GM21526 (cell line): ENCODE data around the gene URB1.

Experiments used
- ATAC-seq: cut with Tn5 transposase; IDR thresholded peaks from one replicate; pipeline ENCODE4 v1.9.1; 2021; ENCODE audit warnings: moderate library complexity; ENCODE audit not compliant: unreplicated experiment, low FRiP score

URB1 gene

GRCh38 chr21:32349333-32349944 is 43.4 kb downstream of the URB1 start:
- no peak for ATAC-seq

DNA sequence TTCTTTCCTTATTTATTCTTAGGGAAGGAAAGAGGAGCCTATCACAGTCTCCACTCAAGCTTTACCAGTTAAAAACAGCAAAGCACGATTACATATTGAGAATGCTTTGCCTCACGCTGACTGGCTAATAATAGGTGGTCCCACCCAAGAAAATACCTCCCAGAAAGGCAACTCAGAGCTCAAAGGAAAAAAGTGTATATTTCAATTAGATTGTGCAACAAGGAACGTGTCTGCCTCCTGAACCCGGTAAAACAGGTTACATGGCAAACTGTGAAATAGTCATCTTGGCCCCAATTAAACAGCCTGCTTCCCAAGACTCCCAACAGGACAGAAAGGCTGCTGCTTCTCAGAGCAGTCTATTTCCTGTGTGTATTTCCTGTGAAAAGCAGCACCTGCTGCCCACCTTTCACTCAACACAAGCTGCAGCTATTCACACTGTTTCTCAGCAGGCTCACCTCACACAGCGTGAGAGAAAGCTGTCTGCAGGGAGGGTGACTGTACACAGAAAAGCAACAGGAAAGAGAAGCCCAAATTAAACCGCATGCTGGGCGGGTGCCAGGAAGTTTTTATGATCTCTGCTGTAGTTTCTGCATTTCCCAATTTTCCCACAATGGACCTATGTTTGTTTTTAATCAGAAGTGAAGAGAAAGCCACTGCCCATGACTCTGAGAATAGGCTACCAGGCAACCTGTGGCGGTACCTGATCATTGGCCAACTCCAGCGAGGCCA is 44.0 kb downstream of the URB1 start:
- no peak for ATAC-seq

DNA sequence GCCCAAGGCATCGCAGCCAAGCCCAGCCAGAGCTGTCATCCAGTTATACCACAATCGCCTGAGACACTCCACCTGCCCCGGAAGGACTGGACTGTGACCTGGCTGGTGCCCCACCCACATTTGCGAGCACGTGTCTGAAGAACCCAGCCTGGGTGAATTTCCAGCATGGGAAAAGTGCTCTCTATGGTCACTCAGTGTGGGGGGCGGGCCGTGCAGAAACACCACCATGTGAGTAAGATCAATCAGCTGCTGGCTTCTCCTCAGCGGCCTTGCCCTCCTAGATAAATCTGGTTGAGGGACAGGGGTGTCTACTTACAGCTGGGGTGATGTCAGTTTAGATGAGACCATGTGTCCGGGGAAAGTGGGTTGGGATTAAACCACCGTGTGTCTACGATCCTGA is 44.8 kb downstream of the URB1 start:
- ATAC-seq = no peak

DNA sequence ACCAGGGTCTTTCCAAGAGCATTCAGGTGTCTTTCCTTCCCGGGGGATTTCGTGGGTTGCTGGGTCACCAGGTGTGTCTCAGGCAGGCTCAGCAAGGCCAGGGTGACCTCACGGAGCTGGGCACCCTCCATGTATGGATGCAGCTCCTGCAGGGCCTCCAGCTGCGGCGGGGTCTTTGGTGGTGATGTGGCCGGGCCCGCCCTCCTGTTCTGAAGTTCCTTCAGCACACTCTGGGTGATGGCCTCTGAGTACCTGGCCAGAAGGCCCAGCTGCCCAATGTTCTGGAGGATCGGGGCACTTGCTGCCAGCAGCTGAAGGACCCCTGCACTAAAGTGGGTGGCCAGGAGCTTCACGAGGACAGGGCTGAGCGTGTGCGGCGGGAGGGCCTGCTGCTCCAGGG is 45.5 kb downstream of the URB1 start:
- no peak for ATAC-seq

GRCh38 chr21:32346951-32347350 is 45.9 kb downstream of the URB1 start:
- ATAC-seq = no peak

- ATAC-seq = no peak
These were observed 51.7 kb downstream of the URB1 start for GRCh38 chr21:32340863-32341848.

GRCh38 chr21:32338209-32338921 is 54.4 kb downstream of the URB1 start:
- no peak for ATAC-seq

DNA sequence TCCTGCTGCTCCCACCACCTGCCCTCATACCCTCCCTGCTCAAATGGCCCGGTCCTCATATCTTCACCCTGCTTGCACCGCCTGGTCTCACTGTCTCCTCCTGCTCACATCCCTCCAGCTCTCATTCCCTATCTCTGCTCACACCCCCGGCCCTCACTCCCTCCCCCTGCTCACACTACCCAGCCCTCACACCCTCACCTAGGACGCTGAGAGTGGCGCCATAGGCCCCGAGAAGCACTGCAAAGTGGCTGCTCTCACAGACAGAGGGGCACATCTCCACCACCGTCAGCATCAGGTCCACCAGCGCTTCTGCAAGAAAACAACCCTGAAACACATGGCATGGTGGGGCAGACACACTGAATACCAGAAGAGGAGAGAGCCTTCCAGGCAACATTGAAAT is 55.6 kb downstream of the URB1 start:
- ATAC-seq = no peak

DNA sequence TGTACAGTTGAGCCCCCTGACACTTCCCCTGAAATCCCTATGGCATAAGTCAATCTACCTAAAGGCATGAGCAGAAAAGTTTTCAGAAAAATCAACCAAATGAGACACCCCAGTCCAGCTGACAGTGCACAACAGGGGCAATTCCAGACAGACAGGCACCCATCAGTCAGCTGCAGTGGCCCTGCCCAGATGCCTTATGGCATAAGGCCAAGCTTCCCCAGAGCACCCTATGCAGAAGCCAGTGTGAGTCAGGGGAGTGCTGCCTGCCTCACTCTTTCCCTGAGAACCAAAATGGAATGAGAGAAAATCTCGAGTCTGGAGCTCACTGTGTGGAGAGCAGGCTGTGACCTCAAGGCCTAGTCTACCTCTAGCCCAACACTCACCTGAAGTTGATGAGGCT is 56.1 kb downstream of the URB1 start:
- ATAC-seq = no peak

DNA sequence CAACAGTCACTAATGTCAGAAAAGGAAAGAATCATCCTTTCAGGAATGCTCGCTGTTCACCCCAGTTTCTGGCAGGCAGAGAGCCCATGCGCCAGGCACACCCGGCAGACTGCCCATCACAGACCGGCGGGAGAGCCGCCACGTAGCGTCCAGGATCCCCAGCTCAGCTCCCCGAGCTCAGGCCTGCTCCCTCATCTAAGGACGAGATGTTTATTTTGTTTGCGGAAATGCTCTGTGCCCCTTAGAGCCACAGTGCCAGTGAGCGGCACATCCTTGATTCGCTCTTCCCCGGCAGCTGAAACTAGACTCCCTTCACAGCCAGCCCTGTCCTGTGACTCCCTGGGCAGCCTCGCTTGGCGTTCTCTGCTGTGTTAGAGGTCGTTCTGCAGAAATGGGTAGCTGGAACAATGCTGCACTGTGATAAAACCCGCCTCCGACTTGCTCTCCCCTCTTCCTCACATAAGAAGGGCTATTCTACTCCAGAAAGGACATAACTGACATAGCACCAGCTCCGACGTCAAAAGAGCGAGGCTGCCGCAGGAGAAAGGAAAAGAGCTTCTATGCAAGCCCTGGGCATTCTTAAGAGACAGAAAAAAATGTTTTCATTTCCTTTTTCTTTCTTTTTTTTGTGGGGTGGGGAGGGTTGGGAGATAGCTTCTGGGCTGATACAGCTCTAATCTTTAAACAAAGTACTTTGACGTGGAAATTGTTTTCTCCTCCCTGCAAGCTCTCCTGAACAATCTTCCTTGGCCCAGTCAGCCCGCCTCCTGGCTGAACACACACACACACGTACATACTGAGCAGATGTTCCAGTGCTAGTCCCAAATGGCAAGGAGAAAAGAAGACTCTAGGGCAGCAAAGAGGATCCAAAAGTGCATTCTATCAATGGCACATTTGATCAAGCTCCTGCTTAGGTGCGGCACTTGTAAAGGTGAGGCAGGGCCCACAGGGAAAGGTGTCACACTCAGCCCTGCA is 56.9 kb downstream of the URB1 start:
- no peak for ATAC-seq

DNA sequence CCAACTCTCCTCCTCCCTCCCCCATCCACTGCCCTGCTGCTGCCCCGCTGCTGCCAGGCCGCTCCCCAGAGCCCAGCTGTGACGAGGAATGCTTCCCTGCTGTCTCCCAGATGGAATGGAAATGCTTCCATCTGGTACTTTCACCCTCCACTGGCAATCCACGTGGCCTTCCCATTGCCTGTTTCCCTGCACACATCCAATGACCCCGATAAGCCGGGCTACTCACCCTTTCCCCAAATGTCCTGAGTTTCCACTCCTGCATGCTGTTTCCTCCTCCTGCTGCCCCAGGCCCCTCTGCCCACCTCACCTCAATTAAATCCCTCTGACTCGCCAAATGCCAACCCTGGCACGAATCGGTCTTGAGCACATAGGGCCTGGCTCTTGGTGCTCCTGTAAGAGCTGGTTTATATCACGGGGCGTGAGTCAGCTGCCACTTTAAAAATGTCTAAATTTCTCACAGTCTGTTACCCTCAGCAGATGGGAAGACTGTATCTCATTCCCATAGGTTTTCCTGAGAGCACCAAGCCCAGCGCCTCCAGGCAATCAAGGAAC is 57.8 kb downstream of the URB1 start:
- no peak for ATAC-seq

DNA sequence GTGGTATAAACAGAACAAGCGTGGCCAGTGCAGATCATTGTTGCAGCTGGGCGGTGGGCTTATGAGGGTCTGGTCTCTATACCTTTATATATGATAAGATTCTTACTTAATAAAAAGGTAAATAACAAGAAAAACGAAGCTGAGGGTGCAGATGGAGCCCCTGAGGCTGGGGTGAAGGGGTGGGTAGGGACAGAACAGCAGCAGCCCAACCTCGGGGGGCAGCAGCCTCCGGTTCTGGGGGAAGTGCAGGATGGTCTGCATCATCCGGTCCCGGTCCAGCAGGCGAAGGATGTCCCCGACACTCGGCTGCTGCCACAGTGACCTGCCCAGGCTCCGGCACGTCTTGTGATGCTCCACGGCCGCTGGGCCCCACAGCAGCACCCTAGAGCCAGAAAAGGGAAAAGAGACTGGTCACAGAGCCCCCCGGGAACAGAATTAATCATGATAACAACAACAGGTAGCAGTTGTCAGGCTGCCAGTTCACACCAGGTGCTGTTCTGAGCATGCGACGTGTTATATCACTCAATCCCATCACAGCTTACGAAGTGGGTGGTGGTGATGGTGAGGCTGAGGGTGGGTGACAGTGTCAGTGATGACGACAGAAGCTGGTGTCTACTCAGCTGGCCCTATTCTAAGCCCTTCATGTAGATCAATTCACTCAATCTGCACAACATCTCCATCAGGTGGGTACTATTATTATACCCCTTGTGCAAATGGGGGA is 58.7 kb downstream of the URB1 start:
- ATAC-seq = no peak

GRCh38 chr21:32332463-32332951 is 60.3 kb downstream of the URB1 start:
- no peak for ATAC-seq

GRCh38 chr21:32331444-32332305 is 61.1 kb downstream of the URB1 start:
- ATAC-seq = no peak

GRCh38 chr21:32330784-32331311 is 62.0 kb downstream of the URB1 start:
- ATAC-seq = no peak

DNA sequence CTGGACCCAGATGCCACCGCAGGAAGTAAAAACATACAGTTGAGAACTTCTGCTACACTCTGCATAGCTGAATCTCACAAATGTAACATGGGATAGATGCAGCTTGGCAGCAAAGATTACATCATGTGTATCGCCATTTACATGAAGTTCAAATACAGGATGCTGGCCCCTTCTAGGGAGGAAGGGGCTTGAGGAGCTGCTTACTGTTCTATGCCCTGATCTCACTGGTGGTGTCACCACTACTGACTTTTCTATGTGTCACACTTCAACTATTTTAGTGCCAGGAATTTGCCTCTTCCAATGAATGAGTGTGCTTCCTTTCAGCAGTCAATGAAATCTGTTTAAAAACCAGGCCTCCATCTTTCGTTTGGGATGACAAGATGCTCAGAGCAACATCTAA is 63.0 kb downstream of the URB1 start:
- no peak for ATAC-seq

DNA sequence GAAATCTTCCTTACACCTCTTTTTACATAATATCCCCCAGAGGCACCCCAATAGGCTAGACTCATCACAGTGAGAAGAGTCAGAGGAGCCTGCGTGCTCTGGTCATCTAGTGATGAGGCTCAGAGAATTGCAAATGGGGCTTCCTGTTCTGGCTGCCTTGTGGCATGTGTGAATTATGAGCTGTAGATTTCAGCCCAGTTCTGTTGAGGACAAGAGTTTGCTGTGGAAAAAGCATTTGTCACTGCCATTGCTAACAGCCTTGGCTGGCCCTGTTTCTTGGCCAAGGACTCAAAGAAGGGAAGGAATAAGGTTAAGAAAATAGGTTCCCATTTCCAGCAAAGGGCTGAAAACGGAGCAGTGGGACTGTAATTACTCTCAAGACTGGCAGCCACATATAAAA is 63.5 kb downstream of the URB1 start:
- ATAC-seq = no peak
